Fibroblast of lung (primary cell): Measurements from ENCODE around the gene MAGI2. TPM values are rescaled to one million over a fixed set of nuclear protein-coding genes. Genes with fewer than 3 reads are reported as not detected.
A peak's percentile ranks its signal among the peaks of the same experiment; 100 is the strongest.

Experiments used
- DNase-seq, 2 donors: peaks; one replicate each; pipeline versions ENCODE4 v3.0.0 to v3.0.0-alpha.2; 2010; ENCODE audit warnings: low read depth in 2 of 2
- H2AFZ ChIP-seq: 2 replicates; pipeline ENCODE4 v1.5.1; 2012; ENCODE audit warnings: low read length, control low read depth, inconsistent platforms
- H3K27ac ChIP-seq: 2 replicates; pipeline ENCODE4 v1.5.1; 2011; ENCODE audit warnings: low read length, control low read depth; ENCODE audit not compliant: insufficient read depth
- H3K27me3 ChIP-seq: 2 replicates; pipeline ENCODE4 v1.5.1; 2011; ENCODE audit warnings: mild to moderate bottlenecking, low read length; ENCODE audit not compliant: control insufficient read depth, insufficient read depth
- H3K36me3 ChIP-seq: 2 replicates; pipeline ENCODE4 v1.5.1; 2011; ENCODE audit warnings: low read length; ENCODE audit not compliant: control insufficient read depth, insufficient read depth
- H3K4me1 ChIP-seq: 2 replicates; pipeline ENCODE4 v1.5.1; 2011; ENCODE audit warnings: low read length; ENCODE audit not compliant: control insufficient read depth, insufficient read depth; ENCODE audit errors: extremely low read depth
- H3K4me2 ChIP-seq: 2 replicates; pipeline ENCODE4 v1.5.1; 2011; ENCODE audit warnings: low read length, control low read depth; ENCODE audit not compliant: insufficient read depth; ENCODE audit errors: extremely low read depth
- H3K4me3 ChIP-seq, 4 experiments: fragments of 200-600 bp in 1 of 4; sonication (generic) in 1 of 4; replicated peaks in 1 of 4; 2 replicates each; pipeline ENCODE4 v1.5.1; 2011 to 2016; ENCODE audit warnings: low read length in 4 of 4, low read depth in 3 of 4, mild to moderate bottlenecking in 3 of 4, control low read depth in 2 of 4, inconsistent platforms in 1 of 4, mixed read lengths in 1 of 4; ENCODE audit not compliant: insufficient read depth in 1 of 4; ENCODE audit errors: control extremely low read depth in 1 of 4
- H3K79me2 ChIP-seq: 2 replicates; pipeline ENCODE4 v1.5.1; 2012; ENCODE audit warnings: mild to moderate bottlenecking, low read length, inconsistent platforms; ENCODE audit not compliant: control insufficient read depth, insufficient read depth
- H3K9ac ChIP-seq: 2 replicates; pipeline ENCODE4 v1.5.1; 2011; ENCODE audit warnings: mild to moderate bottlenecking, low read length, control low read depth; ENCODE audit not compliant: insufficient read depth
- H3K9me3 ChIP-seq: 2 replicates; pipeline ENCODE4 v1.5.1; 2012; ENCODE audit warnings: low read depth, low read length; ENCODE audit not compliant: control insufficient read depth, insufficient read depth
- H4K20me1 ChIP-seq: 2 replicates; pipeline ENCODE4 v1.5.1; 2011; ENCODE audit warnings: low read length; ENCODE audit not compliant: control insufficient read depth, insufficient read depth; ENCODE audit errors: extremely low read depth
- CTCF ChIP-seq, 2 donors: IDR thresholded peaks in 1 of 2; conservative IDR thresholded peaks in 1 of 2; 1 replicate in 1 of 2; 2 replicates in 1 of 2; pipeline ENCODE4 v1.5.1; 2011 to 2012; ENCODE audit warnings: low read length in 2 of 2, control low read depth in 1 of 2, inconsistent platforms in 1 of 2, low read depth in 1 of 2, mild to moderate bottlenecking in 1 of 2
- EZH2 ChIP-seq: IDR thresholded peaks from 2 replicates; pipeline ENCODE4 v1.5.1; 2012; ENCODE audit warnings: low read length, control low read depth, mild to moderate bottlenecking; ENCODE audit errors: missing control alignments
- polyA plus RNA-seq, 2 donors: library from polyadenylated mRNA; depleted of rRNA in 1 of 2; stranded (reverse) in 1 of 2; unstranded in 1 of 2; fragments of >200 nt; gene quantifications; 2 replicates each; pipeline ENCODE4 v1.2.1, GENCODE V29; 2011 to 2012; ENCODE audit warnings: missing spikeins in 1 of 2
- total RNA-seq: library from RNA; depleted of rRNA; stranded (reverse); fragments of >200 nt; gene quantifications from 2 replicates; pipeline ENCODE4 v1.2.1, GENCODE V29; 2014

Gene MAGI2
- total and polyA plus RNA-seq, 2 donors (not counting 1 experiment from before 2014, with no cell fraction given), result 1.8 to 17.0 TPM

DNA sequence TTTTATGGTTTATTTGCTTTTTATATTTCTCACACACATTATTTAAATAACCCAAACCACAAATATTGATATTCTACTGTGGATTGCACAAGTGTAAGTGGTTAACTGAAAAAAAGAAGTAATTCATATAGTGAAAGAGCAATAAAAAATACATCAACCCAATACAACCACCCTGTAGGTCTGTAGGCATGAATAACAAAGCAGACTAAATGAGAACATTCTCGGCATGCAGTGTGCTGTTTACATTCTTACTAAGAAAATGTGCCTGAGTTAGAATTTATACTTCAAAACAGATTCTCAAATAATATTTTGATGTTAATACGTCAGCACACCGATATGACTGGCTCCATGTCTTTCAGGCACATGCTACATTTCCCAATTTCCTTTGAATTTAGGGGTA lies 660.8 kb downstream of the MAGI2 start:
- no peak for TF ChIP-seq CTCF (conservative IDR thresholded peaks at IDR 0.05 in 1 of 2, IDR thresholded peaks at IDR 0.05 in 1 of 2; ENCODE audit: low read depth in 1 of 2, low read length in 2 of 2)
- no peak for TF ChIP-seq EZH2
- peak in 1 of 2 donors; percentile 42 for DNase-seq
- H3K36me3 ChIP-seq, result no peaks in the 10 kb centered on the region
- no peaks in the 10 kb centered on the region for H4K20me1 ChIP-seq
- no peak overlapping the region for H2AFZ ChIP-seq
- H3K79me2 ChIP-seq, result no peaks in the 10 kb centered on the region
- no peak overlapping the region for H3K4me2 ChIP-seq
- no peak overlapping the region for H3K27ac ChIP-seq
- H3K27me3 ChIP-seq, result no peaks in the 10 kb centered on the region
- H3K4me1 ChIP-seq, result no peaks in the 10 kb centered on the region
- H3K9me3 ChIP-seq, result no peaks in the 10 kb centered on the region
- H3K4me3 ChIP-seq, result no peak overlapping the region
- H3K9ac ChIP-seq, result no peak overlapping the region

DNA sequence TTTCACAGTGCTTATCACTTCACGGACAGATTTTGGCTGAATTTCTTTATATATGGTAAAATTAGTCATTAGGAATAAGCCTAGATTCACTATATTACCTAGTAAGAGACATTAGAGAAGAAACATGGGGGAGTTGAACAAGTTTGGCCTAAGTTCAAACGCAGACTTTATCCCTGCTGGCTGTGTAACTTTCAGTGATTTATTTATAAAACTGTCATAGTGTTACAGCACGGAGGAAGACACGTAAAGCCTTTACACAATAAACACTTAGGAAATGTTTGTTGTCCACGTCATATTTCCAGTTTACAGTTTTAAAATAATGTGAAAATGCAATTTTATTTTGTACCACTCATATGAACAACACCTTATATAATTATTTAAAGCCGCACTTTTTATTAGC lies 661.5 kb downstream of the MAGI2 start:
- Histone ChIP-seq H3K27me3 (no peaks in the 10 kb centered on the region), H3K36me3 (no peaks in the 10 kb centered on the region), H3K4me1 (no peaks in the 10 kb centered on the region), H3K79me2 (no peaks in the 10 kb centered on the region), H3K4me2 (no peak overlapping the region), H3K9me3 (no peaks in the 10 kb centered on the region), H3K4me3 (no peak overlapping the region), H2AFZ (no peak overlapping the region), H3K9ac (no peak overlapping the region), H3K27ac (no peak overlapping the region), H4K20me1 (no peaks in the 10 kb centered on the region)
- TF ChIP-seq CTCF (conservative IDR thresholded peaks at IDR 0.05 in 1 of 2, IDR thresholded peaks at IDR 0.05 in 1 of 2; ENCODE audit: low read depth in 1 of 2, low read length in 2 of 2), result no peak
- no peak for TF ChIP-seq EZH2
- peak in 1 of 2 donors; percentile 50 for DNase-seq

- no peak for TF ChIP-seq EZH2
- TF ChIP-seq CTCF (conservative IDR thresholded peaks at IDR 0.05 in 1 of 2, IDR thresholded peaks at IDR 0.05 in 1 of 2; ENCODE audit: low read depth in 1 of 2, low read length in 2 of 2), result no peak
Measured at GRCh38 chr7:78788464-78788863, 665.0 kb downstream of the MAGI2 start.

More at GRCh38 chr7:78788464-78788863, 665.0 kb downstream of the MAGI2 start:
- Histone ChIP-seq H3K79me2 (no peaks in the 10 kb centered on the region), H3K4me1 (no peaks in the 10 kb centered on the region), H3K4me3 (no peak overlapping the region), H2AFZ (no peak overlapping the region), H3K36me3 (no peaks in the 10 kb centered on the region), H3K27me3 (no peaks in the 10 kb centered on the region), H4K20me1 (no peaks in the 10 kb centered on the region), H3K27ac (no peak overlapping the region), H3K9me3 (no peaks in the 10 kb centered on the region), H3K4me2 (no peak overlapping the region), H3K9ac (no peak overlapping the region)
- no peak for DNase-seq
